ENCODE data around the gene CCDC12.

The CCDC12 gene

DNA sequence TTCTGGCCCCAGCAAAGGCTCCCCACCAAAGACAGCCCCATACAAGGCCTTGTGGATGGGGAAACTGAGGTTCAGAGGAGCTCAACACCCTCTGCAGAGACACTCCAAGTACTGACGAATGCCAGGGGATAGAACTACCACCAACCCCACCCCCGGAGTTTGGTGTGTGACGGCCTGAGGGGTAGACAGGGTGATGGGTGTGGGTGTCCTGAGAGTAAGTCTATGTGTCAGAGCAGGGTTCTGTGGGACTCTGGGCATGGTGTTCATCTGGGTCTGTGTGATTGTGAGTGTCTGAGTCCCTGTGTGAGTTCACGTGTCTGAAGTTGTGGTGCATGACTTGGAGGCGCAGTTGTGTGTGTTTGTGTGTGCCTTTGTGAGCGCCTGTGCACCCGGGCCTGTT, 91.6 kb downstream of the CCDC12 start:
- TF ChIP-seq, protein P1, sequence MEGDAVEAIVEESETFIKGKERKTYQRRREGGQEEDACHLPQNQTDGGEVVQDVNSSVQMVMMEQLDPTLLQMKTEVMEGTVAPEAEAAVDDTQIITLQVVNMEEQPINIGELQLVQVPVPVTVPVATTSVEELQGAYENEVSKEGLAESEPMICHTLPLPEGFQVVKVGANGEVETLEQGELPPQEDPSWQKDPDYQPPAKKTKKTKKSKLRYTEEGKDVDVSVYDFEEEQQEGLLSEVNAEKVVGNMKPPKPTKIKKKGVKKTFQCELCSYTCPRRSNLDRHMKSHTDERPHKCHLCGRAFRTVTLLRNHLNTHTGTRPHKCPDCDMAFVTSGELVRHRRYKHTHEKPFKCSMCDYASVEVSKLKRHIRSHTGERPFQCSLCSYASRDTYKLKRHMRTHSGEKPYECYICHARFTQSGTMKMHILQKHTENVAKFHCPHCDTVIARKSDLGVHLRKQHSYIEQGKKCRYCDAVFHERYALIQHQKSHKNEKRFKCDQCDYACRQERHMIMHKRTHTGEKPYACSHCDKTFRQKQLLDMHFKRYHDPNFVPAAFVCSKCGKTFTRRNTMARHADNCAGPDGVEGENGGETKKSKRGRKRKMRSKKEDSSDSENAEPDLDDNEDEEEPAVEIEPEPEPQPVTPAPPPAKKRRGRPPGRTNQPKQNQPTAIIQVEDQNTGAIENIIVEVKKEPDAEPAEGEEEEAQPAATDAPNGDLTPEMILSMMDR (IDR thresholded peaks at IDR 0.05), result no peak
- Histone ChIP-seq H3K27ac (no peak overlapping the region), H3K9me3 (no peaks in the 10 kb centered on the region), H3K4me3 (ENCODE audit: low read depth in 1 of 2, low read length in 1 of 2) (no peak overlapping the region), H3K36me3 (no peaks in the 10 kb centered on the region), H3K4me1 (ENCODE audit: control insufficient read depth in 1 of 2, insufficient read depth in 1 of 2, low read depth in 1 of 2, low read length in 1 of 2) (peaks cover 5 to 23% of the 10 kb centered on the region in 2 experiments), H3K27me3 (peaks cover 100% of the 10 kb centered on the region)

DNA sequence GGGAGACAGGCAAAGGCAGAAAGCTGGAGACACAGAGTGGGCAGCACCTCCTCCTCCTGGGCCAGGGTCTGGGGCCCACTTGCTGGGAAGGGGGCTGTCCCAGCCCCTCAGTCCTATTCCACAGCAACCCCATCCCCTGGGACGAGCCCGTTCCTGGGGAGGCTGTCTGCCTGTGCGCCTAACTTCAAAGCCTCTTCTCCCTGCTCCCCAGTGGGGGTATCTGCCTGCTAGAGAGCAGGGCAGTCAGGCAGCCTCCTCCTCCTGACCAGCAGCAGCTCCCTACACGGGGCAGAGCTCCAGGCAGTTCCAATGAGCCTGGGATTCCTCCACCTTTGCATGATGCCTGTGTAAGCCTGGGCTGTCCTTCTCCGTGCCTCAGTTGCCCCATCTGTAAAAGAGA, 92.1 kb downstream of the CCDC12 start:
- Histone ChIP-seq H3K36me3 (no peaks in the 10 kb centered on the region), H3K9me3 (no peaks in the 10 kb centered on the region), H3K27ac (no peak overlapping the region), H3K4me3 (ENCODE audit: low read depth in 1 of 2, low read length in 1 of 2) (no peak overlapping the region), H3K4me1 (ENCODE audit: control insufficient read depth in 1 of 2, insufficient read depth in 1 of 2, low read depth in 1 of 2, low read length in 1 of 2) (peaks cover 5 to 23% of the 10 kb centered on the region in 2 experiments), H3K27me3 (peaks cover 100% of the 10 kb centered on the region)
- TF ChIP-seq, protein P1 (IDR thresholded peaks at IDR 0.05), result no peak

DNA sequence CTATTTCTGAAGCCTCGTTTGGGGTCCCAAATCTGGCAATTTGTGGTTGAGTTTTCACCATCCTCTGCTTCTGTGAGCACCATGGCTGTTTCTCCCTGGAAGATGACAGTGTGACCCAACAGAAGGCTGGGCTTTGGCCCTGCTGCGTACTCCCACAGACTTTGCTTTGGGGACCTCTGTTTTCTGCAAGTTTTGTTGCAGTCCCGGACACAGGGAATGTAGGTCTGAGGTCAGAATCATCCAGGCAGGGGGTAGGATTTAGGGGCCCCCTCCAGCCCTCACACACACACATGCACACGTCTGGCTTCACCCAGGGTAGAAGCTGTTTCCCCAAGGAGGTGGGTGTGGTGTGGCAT, 92.7 kb downstream of the CCDC12 start:
- TF ChIP-seq, protein P1 (IDR thresholded peaks at IDR 0.05), result no peak
- Histone ChIP-seq H3K9me3 (no peaks in the 10 kb centered on the region), H3K4me1 (ENCODE audit: control insufficient read depth in 1 of 2, insufficient read depth in 1 of 2, low read depth in 1 of 2, low read length in 1 of 2) (peaks cover 5 to 23% of the 10 kb centered on the region in 2 experiments), H3K27ac (no peak overlapping the region), H3K27me3 (peaks cover 100% of the 10 kb centered on the region), H3K4me3 (ENCODE audit: low read depth in 1 of 2, low read length in 1 of 2) (no peak overlapping the region), H3K36me3 (no peaks in the 10 kb centered on the region)

DNA sequence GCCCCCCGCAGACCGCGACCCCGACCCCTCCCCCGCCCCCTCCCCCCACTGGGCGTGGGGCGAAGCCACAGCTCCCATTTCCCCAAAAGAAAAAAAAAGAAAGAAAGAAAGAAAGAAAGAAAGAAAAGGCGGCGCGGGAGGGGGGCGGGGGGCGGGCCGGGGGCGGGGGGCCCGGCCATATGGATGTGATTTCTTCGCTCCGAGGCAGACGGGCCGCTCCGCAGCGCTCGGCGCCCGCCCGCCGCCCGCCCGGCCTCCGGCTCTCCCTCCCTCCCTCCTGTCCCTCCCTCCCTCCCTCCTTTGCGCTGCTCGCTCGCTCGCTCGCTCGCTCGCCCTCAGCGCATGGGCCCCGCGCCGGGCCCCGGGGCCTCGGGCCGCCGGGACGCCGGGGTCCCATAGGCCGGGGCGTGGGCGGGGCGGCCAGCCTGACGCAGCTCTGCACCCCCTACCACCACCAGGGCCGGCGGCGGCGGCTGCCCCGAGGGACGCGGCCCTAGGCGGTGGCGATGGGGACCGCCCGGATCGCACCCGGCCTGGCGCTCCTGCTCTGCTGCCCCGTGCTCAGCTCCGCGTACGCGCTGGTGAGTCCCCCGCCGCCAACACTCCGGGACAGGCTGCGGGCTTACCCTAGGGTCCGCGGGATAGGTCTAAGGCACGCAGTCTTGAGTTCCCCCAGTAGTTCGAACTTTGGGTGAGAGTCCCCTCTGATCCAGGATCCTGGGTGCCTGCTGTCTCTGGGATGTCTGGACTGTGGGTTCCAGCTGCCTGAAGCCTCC, 93.3 kb downstream of the CCDC12 start:
- Histone ChIP-seq H3K4me1 (ENCODE audit: control insufficient read depth in 1 of 2, insufficient read depth in 1 of 2, low read depth in 1 of 2, low read length in 1 of 2) (peaks cover 5 to 23% of the 10 kb centered on the region in 2 experiments), H3K27ac (no peak overlapping the region), H3K9me3 (no peaks in the 10 kb centered on the region), H3K27me3 (peaks cover 98% of the 10 kb centered on the region), H3K4me3 (ENCODE audit: low read depth in 1 of 2, low read length in 1 of 2) (peak overlapping the region in 1 of 2 experiments; percentile 56), H3K36me3 (no peaks in the 10 kb centered on the region)
- TF ChIP-seq, protein P1 (IDR thresholded peaks at IDR 0.05), result no peak

DNA sequence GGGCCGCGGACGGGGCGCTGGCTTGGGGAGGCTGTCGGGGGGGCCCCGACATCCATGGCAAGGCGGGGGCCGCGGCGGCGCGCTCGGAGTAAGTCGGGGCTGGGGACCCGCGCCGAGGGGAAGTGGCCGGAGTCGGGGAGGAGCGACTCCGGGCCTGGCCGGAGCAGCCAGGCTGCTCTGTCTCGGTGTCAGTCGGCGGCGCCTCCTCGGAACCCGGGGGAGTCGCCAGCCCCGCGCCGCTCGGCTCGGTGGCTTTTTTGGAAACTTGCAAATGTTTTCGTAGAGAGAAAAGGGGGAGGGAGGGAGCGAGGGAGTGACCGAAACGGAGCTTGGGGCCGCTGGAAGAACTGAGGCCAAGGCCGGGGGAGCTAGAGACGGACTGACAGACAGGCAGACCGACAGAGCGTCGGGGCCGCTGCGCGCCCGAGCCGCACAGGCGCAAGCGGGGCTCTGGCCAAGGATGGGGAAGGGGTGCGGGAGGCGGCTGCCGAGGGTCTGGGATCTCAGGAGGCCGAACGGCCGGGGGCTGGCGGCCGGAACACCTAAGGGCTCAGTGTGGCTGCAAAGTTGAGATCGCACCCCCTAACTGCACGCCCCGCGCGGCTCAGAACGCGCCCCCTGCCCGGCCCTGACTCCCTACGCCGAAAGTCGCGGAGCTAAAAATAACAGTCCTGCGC, 94.0 kb downstream of the CCDC12 start:
- Histone ChIP-seq H3K4me3 (ENCODE audit: low read depth in 1 of 2, low read length in 1 of 2) (peak overlapping the region; percentile 19 to 56), H3K27me3 (peaks cover 95% of the 10 kb centered on the region), H3K36me3 (no peaks in the 10 kb centered on the region), H3K4me1 (ENCODE audit: control insufficient read depth in 1 of 2, insufficient read depth in 1 of 2, low read depth in 1 of 2, low read length in 1 of 2) (peaks cover 5 to 23% of the 10 kb centered on the region in 2 experiments), H3K9me3 (no peaks in the 10 kb centered on the region), H3K27ac (no peak overlapping the region)
- TF ChIP-seq, protein P1 (IDR thresholded peaks at IDR 0.05), result no peak
